Iris pigment epithelial cell (primary cell): ENCODE data around the gene HOXD4.

Experiments used
- DNase-seq: peaks from one replicate; pipeline ENCODE4 v3.0.0-alpha.2; 2011; ENCODE audit warnings: low read depth

Gene HOXD4

DNA sequence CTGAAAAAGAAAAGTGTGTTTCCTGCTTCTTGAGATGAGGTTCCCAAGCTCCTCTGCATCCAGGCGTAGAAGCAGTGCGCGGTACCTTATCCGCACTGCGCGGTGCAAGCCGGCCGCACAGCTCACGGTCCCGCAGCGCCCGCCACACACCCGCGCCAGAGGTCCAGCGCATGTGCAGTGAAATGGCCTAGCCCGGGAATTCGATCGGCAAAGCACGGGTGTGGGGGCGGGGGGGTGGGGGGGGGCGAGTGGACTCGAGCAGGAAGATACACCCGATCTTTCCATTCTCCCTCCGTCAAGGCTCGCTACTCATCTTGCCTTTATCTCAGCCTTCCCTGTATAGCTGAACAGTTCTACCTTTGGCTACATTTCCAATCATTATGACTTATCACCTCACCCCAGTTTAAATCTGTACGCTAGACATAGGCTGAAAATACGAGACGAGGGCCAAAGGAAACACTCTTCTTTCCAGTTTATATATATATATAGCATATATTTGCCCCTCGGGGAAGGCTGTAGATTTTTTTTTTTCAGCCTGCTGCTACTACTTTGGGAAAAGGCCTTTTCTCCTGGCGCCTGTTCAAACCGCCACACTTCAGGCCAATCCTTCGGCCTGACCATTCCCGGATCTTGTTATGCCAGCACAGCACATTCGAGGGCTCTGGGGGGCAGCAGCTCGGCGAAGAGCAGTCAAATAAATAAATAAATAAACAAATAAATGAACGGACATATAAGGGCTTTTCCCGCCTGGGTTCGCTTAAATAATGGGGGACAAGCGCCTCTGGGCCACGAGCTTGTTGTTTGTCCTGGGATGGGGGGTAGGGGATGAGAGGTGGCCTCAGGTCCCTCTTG, 11.5 kb upstream of the HOXD4 start:
- no peak for DNase-seq

DNA sequence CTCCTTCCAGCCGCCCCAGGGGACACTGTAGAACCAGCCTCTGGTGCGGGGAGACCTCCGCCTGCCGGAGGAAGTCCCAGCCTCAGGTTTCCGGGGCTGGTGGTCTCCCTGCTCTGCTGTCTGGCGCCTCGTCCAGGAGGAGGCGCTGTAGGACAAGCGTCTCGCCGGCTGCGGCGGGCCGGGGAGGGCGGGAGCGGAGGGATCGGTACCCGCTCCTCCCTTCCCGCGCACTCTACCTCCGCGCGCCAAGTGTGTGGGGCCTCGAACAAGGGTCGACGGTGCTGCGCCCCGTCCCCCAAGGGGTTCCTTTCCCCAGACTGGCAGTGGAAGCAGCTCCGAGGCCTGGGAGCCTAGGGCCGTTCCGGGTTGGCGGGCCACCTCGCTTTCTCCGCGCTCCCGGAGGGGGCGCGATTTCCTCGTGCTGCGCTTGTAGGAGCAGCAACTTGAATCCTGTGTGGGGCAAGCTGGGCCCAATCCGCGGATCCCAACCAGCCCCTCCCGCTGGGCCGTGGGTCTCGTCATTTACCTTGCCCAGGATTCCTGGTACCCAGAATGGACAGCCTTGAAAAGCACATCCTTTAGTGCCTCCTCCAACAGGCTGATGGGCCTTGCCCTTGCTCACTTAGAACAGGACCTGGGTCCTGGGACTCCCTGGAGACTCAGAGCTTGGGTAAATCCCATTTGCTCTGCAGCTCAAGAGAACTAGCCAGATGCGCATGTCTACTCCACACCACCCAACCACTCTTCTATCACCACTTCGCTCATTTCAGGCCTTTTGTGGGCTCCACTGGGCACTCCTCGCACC, 10.6 kb upstream of the HOXD4 start:
- DNase-seq, result peak; percentile 50

DNA sequence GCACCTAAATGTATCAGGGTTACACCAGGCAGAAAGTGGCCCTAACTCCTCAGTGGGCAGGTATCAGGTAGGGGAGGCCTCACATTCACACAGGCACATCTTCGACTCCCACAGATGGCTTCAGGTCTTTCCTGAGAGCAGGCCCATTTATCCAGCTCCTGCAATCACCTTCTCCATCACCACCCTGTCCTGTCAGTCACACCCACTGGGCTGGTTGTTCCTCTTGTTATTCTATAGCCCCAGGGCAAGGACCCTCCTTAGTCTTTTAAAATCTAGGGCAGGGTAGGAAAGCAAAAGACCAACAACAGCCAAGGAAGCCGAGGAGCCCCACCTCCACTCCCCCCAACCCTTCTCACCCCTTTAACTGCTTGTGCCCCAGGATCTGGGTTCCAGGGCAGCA, 9.1 kb upstream of the HOXD4 start:
- DNase-seq, result no peak

DNA sequence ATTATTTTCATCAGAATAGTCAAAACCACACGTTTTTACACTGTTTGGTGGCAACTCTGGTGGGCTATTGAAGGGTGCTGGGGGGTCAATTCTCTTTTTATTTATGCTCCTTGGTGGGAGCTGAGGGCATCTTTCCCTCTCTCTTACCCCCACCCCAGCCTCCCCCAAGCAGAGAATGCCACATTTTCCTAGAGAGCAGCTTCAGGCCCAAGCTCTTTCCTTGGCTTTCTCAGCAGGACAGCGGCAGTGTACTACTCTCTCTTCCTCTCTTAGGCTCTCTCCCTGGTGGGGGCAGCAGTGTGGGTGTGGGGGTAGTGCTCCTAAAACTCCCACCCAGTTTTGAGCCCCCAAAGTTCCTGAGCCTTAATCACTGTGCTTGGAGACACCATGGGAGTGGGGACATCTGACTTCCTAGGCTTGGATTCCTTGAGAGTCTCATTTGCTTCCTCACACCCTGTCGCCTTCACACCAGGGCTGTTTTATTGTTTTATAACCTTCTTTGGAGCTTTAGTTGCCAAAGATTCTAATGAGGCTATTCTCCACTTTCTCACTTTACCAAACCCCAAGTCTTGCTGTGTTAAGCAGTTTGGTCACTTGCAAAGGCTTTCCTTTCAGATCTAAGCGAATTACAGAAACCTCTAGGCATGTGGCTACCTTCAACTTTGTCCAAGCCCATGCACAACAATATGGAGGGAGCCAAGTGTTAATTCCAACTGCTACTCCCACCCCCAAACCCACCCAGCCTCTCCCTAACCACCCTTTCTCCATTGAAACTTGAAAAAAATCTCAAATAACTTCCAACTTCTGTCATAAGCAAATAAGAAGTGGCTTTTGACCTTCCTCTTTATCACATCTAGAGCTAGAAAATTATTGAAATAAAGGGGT, 6.0 kb upstream of the HOXD4 start:
- DNase-seq, result no peak

DNA sequence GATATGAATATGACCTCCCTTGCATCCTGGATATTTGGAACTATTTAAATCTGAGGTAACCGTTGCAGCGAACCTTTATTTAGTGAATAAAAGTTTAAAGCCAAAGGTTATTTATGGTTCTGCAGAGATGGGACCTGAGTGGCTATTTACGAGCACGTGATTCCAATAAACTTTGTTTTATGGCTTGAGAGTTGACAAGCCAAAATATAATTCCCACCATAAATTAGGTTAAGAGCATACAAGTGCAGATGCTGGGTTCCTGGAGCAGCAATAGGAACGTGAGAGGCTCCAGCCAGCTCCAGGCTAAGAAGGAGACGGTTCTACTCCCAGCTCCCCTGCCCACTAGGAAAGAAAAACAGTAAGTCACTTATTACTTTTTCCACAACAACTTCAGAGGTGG, 5.2 kb upstream of the HOXD4 start:
- no peak for DNase-seq

DNA sequence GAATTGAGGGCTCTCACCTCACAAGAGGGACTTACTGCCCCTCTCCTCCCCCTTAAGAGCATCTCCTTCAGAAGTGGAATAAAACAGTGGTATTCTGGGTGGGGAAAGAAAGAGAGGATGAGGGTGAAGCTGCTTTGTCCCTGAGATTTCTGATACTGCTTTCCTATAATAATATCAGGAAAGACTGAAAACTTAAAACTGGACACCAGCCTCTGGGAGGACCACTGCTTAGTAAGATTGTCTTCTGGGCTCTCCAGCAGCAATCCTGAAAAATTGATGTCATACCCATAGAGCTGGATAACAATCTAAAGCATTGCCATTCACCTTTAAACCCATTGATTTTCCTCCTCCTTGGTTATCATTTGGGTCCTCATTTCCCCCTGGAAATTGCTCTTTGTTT, 4.7 kb upstream of the HOXD4 start:
- DNase-seq, result no peak

DNA sequence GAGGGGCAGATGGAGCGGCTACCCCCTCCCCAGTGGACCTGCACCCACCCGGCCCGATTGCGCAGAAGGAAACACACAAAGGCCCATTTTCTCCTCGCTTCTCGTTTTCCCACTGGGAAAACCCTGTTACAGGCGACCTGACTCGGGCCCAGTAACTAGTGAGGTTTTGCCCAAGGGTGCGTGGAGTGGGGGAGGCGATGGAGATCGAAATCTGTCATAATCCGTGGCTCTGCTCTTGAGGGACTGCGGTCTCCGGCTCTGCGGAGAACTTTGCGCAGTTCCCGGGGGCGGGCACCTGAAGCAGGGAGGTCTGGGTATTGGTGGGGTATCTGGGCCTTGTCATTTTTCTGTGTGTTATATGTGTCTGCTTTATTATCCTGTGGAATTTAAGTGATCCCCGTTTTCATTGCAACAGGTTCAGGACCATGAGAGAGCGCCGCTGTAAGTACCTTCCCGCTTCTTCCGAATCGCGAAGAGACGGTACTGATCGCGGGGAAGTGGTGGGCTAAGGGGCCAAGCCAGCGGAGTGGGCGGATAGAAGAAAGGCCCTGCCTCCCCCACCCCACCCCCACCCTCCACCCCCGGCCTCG, 4.0 kb upstream of the HOXD4 start:
- DNase-seq, result no peak

DNA sequence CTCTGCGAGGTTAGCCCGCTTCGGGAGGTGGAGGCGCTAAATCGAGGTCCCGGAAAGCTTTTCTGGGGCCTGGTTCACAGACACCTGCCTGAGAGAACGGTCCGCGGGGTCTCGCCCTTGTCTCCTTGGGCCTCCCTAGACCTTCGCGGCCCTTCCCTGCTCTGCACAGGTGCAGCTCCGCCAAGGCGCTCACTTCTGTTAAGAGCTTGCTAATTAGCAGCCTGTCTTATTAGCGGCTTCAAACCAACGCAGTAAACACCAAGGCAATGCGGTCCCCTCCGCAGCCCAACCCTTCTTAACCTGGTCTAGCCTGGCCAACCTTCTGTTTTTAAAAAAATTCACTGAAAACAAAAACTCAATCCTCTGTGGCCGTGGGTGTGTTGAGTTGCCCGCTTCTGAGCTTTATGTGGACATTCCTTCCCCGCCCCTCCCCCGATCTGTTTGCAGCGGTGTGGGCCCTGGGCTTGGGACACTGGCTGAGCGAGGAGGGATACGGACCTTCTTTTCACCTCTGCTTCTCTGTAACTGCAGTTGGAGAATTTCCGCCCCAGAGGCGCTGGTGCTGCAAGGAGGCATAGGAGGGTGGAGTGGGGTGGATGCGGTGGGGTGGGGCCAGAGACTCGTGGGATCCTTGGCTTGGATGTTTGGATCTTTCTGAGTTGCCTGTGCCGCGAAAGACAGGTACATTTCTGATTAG, 3.4 kb upstream of the HOXD4 start:
- DNase-seq, result no peak

DNA sequence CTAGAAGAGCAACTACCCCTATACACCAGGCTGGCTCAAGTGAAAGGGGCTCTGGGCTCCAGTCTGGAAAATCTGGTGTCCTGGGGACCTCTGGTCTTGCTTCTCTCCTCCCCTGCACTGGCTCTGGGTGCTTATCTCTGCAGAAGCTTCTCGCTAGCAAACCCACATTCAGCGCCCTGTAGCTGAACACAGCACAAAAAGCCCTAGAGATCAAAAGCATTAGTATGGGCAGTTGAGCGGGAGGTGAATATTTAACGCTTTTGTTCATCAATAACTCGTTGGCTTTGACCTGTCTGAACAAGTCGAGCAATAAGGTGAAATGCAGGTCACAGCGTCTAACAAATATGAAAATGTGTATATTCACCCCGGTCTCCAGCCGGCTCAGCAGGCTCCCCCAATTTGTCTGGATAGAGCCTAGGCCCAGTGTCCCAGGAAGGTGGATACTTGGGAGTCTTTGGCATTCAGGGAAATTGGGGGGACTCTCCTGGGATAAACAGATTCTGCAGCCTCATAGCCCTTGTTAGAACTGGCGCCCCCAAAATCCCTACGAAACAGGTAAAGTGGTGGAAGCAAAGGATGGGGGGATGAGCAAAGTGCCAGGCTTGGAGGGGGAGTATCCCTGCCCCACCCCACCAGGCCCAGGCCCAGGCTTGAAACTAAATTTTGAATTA, 2.5 kb upstream of the HOXD4 start:
- no peak for DNase-seq

DNA sequence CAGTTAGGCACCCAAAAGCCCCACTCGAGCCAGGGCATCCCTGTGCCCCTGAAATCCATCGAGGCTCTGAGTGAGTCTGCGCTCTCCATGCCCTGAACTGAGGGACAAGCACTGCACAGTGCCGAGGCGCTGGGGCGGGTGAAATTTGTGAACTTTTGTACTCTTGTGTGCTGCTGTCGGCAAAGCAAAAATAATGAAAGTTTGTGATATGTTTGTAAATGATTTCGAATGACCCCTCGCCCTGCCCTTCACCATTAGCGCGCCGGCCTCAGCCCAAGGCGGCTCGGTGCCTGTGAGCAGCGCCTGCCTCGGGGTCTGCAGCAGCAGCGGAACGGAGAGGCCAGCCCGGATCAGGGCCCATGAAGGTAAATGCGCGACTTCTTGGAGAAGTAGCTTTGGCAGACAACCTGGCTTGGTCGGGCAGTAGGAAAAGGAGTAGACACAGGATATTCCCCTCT, 1.8 kb upstream of the HOXD4 start:
- no peak for DNase-seq

DNA sequence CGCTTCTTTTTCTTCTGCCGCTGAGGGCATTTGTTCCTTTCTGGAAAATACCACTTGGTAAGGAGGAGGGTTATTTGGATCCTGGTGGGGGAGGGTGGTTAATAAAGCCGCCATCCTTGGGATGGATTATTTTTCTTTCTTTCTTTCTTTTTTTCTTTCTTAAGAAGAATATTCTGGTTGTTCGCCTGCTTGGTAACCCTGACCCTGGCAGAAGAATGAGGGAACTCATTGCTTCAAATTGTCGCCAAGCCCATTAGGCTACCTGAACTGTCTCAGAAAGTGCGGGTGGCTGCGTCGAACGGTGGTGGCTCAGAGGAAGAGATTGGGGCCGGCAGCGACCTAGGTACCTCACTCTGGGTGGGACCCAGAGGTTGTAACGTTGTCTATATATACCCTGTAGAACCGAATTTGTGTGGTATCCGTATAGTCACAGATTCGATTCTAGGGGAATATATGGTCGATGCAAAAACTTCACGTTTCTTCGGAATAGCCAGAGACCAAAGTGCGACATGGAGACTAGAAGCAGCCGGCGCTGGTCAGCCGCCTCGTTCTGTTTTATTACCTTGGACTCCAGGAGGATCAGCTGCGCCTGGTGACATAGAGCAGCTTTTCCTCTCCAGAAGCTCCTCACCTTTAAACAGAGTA, 1.3 kb upstream of the HOXD4 start:
- DNase-seq, result no peak

DNA sequence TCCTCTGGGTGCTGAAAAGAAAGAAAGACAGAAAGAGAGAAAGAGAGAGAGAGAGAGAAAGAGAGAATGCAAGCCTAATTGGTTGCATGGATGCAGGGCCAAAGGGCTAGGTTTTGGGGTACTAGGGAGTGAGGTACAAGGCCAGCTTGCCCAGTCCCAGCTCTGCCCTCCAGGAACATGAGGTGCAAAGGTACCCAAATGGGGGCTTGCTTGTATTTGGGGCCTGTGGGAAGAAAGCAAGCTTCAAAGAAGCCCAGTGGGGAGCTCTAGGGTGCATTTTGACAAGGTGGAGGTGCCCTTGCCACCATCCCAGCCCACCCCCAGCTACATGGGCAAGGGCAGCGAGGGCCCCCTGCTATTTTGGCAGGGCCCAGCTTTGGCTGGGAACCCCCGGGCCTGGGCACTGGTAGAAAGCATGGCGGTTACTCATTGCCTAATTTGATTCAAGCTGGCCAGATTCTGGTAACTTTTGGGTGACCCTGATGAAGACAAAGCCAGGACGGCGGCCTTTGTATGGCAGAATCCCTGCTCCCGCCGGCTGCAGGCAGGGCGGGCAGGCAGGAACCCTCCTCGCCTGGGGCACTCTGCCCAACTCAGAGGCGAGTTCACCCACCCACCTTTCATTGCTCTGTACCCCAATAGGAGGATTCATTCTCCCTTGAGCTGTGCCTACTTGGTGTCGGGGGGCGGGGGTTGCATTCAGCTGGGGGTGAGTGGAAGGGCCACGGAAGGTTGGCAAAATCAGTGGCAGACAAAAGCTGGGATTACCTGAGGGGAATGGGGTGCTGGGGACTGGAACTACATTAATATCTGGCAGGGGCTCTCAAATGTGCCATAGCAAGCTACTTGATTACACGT, 537 bp upstream of the HOXD4 start:
- DNase-seq, result no peak

DNA sequence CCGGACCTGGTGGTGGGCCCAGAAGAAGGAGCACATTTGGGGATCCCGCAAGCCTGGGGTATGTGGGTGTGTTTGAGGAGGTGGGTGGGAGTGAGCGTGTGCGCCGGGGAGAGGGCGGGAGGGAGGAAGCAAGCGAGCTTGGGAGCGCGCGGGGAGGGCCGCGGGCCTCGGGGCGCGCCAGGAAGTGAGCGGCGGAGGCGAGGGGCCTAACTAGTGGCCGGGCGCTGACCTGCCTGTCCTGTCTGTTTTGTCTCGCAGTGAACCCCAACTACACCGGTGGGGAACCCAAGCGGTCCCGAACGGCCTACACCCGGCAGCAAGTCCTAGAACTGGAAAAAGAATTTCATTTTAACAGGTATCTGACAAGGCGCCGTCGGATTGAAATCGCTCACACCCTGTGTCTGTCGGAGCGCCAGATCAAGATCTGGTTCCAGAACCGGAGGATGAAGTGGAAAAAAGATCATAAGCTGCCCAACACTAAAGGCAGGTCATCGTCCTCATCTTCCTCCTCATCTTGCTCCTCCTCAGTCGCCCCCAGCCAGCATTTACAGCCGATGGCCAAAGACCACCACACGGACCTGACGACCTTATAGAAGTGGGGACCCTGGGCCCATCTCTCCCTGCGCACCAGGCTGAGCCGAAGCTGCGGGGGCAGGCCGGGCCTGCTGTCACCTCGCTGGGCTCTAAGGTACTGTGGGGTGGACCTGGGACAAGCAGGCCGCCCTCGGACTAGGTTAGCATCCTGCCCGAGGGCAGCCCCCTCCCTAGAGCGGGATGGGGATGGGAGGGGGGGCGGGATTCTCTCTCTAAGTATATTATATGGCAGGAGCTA, 1.2 kb downstream of the HOXD4 start:
- no peak for DNase-seq

DNA sequence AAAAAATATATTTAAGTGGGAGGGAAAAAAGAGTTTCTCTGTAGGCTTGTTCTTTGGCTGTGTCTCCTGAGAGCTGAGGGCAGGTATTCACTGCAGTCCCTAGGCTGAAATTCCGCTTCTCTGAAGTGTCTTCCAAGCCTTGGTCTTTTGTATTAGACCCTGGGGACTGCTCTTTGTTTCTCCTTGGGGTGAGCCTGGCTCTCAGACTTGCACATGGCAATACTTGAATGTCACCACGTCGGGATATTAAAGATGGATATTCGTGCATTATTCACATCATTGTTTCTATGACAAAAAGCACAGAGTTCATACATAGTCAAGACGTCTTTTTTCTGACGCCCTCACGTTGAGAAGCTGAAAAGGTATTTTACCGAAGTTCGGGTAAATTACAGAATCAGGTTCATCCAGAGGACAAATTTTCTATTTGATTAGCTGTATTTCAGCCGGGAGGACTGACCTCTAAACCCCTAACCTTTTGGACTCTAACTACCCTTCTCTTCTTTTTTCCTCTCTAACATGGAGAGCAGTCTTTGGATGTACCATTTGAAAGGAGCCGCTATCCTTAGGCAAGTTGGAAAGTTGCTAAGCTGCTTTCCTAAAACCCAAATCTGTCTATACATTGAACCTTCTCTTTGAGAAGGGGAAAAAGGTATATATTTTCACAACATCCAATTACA, 3.4 kb downstream of the HOXD4 start:
- DNase-seq, result no peak

DNA sequence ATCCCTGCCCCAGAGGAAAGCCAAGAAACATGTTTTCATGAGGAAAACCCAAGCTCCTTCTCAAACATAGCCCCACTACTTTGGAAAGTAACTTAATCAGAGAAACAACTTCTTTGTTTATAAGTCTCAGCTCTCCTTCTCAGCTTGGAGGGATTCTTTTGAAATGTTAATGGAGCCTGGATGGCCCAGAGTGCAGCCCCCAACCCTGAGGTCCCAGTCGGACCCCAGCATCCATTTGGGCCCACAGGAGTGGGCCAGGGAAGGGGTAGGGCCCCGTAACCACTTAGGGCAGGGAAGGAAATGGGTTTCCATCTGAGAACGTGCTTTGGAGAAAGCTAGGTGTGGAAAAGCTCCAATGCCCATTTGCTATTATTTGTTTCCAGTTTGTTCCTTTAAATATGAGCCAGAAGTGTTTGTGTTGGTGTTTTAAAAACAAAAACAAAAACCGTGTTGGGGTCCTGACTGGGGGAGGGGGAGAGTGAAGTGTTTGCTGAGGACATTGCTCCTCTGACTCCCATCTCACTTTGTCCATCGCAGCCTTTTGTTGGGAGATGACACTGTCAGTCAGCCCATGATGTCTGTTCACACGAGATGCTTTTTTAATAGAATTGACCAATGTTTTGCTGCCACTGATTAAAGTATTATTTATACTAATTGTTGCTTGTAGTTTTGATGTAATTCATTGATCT, 4.2 kb downstream of the HOXD4 start:
- no peak for DNase-seq

DNA sequence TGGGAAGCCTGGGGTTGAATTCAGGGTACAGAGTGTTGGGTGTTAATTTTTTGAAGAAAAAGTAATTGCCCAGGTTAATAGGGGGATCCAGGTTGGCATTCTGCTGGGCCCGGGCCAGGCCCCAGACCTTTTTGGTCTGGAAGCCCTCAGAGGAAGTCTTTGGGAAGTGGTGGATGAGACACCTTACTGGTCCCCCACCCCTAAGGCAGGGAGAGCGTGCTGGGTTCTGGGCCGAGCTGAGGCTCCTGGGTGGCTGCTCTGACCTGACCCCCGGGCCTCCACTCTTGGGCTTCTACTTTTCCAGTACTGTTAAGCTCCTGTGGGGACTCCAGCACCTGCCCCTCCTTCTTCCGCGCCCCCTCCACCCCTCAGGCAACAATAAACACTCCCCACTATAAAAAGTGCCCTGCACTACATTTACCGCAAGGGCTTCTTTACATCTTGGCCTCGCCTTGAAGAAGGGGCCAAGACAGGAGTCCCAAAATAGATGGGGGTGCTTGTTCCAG, 5.0 kb downstream of the HOXD4 start:
- DNase-seq, result no peak
